Stomach (tissue), 9 donors: Measurements from ENCODE around the gene GMDS. TPM values are rescaled to one million over a fixed set of nuclear protein-coding genes. Genes with fewer than 3 reads are reported as not detected.

Experiments
- DNase-seq, 2 donors: peaks; one replicate each; pipeline versions ENCODE4 v3.0.0 to v3.0.0-alpha.2; 2013 to 2019
- H3K27ac ChIP-seq, 5 donors: fragments of 200-600 bp in 4 of 5; sonication (generic) in 4 of 5; one replicate each; pipeline ENCODE4 v1.5.1; 2013 to 2019; ENCODE audit warnings: mild to moderate bottlenecking in 1 of 5, moderate library complexity in 1 of 5
- H3K27me3 ChIP-seq, 3 donors: fragments of 200-600 bp; sonication (generic); one replicate each; pipeline ENCODE4 v1.5.1; 2017 to 2019; ENCODE audit warnings: mixed run types in 1 of 3
- H3K36me3 ChIP-seq, 4 donors: fragments of 200-600 bp; sonication (generic); 1 replicate in 3 of 4; 2 replicates in 1 of 4; pipeline ENCODE4 v1.5.1; 2016 to 2019
- H3K4me1 ChIP-seq, 4 donors: fragments of 200-600 bp; sonication (generic); one replicate each; pipeline ENCODE4 v1.5.1; 2016 to 2019
- H3K4me3 ChIP-seq, 4 donors: fragments of 200-600 bp; sonication (generic) in 3 of 4; one replicate each; pipeline ENCODE4 v1.5.1; 2016 to 2019; ENCODE audit warnings: mild to moderate bottlenecking in 1 of 4
- H3K9me3 ChIP-seq, 4 donors: fragments of 200-600 bp; sonication (generic); one replicate each; pipeline ENCODE4 v1.5.1; 2016 to 2019
- CTCF ChIP-seq, 7 experiments: fragments of 450-650 bp in 4 of 7; fragments of 200-600 bp in 3 of 7; sonication (generic) in 3 of 7; IDR thresholded peaks; one replicate each; pipeline ENCODE4 v1.5.1; 2016 to 2019; ENCODE audit warnings: antibody characterized with exemption in 7 of 7, control low read depth in 2 of 7, mild to moderate bottlenecking in 1 of 7
- EP300 ChIP-seq: sonication (generic); formaldehyde crosslinking; IDR thresholded peaks from one replicate; pipeline ENCODE4 v1.6.1; 2017; ENCODE audit warnings: antibody characterized with exemption
- POLR2A ChIP-seq, 4 donors: fragments of 450-650 bp; IDR thresholded peaks; one replicate each; pipeline ENCODE4 v1.6.1; 2016; ENCODE audit warnings: antibody characterized with exemption in 4 of 4, control low read depth in 2 of 4, mild to moderate bottlenecking in 1 of 4, moderate library complexity in 1 of 4
- POLR2AphosphoS5 ChIP-seq, 3 donors: sonication (generic); formaldehyde crosslinking; IDR thresholded peaks; one replicate each; pipeline ENCODE4 v1.6.1; 2016; ENCODE audit warnings: antibody characterized with exemption in 3 of 3
- WGBS, 5 donors: extraction: QIAGEN DNeasy Blood & Tissue Kit in 3 of 5; methylation state at CpG; one replicate each; pipeline versions ENCODE4 v1.1.5 to v1.1.7; 2013 to 2018; 5-methylcytosine and 5-hydroxymethylcytosine counted together
- intact Hi-C: fragments of 100-400 bp; cut with DNase I; formaldehyde crosslinking; loops from one replicate; pipeline ENCODE4 v1.15.1; 2023; ENCODE audit warnings: low total_unique reads
- polyA plus RNA-seq, 3 donors: library from polyadenylated mRNA; stranded (reverse); fragments of 200-250 nt; gene quantifications; one replicate each; pipeline ENCODE4 v1.2.3, GENCODE V29; 2013
- total RNA-seq, 5 donors: library from RNA; depleted of rRNA; stranded (reverse); fragments of >200 nt; gene quantifications; one replicate each; pipeline versions ENCODE4 v1.1.0 to v1.2.3, GENCODE V29; 2014 to 2016
- donor health status: healthy with polysubstance abuse.
- donor health status: Bipolar disorder and iron deficiency.
- donor health status: healthy.

Gene GMDS
- total and polyA plus RNA-seq, 8 donors = 83.7 to 262 (median 121) TPM

DNA sequence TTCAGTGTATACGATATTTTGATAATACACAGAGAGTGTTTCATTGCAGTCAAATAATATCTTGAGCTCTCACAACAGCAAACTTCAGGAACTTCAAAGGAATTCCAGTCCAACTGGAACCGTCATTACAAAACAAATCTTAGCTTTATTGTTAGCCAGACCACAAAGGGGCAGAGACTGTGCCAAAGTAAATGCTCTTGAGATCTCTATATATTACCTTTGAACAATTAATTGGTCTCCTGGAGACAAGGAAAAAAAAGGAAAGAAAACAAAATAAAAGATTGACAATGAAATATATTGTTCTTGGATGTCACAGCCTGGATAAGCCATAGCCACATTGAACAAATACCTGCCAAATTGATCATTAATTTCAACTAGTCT is 565.7 kb downstream of the GMDS start:
- Histone ChIP-seq H3K27me3 (no peaks in the 10 kb centered on the region), H3K36me3 (no peaks in the 10 kb centered on the region), H3K4me3 (no peak overlapping the region), H3K9me3 (no peaks in the 10 kb centered on the region), H3K4me1 (peaks cover 9 to 29% (median 17%) of the 10 kb centered on the region in 4 donors), H3K27ac (peak overlapping the region in 3 of 5 donors; percentile 2 to 44 (median 32))
- DNase-seq = peak in 1 of 2 donors; percentile 44
- intact Hi-C loops = no loop called here
- WGBS, 5 donors = 31 to 62% (median 48%) methylated on average over 2 of the region's 2 CpGs
- TF ChIP-seq CTCF (IDR thresholded peaks at IDR 0.05) (no peak), POLR2AphosphoS5 (IDR thresholded peaks at IDR 0.05) (peak in 1 of 3 donors; percentile 36)

DNA sequence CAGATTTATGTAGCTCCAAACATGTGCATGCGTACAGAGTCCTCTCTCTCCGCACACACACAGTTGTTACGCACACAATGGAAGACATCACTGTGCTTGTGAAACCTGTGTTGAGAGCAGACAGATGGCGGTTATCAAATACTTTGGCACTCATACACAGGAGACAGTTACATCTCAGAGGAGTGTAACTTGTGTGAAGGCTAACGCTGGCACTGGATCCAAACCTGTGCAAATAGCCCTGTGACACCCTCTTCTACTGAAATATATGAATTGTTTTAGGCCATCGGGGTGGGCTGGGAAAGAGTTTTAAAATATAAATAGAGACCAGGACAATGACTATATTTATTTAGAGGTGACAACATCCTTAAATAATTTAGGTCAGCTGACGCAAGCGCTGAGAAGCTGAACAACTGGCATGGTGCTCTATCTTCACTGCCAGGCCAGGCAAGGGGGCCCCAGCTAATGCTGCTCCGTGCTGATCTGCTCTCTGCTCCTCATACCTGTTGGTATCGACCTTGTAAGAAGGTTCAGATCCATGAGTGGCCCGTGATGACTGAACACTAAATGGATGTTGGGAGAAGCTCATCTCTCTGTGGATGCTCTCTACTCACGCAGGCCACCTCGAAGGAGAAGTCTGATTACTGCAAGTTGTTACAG is 566.2 kb downstream of the GMDS start:
- TF ChIP-seq POLR2AphosphoS5 (IDR thresholded peaks at IDR 0.05) = no peak
- no peak for TF ChIP-seq CTCF (IDR thresholded peaks at IDR 0.05)
- TF ChIP-seq EP300 = no peak
- no peak for TF ChIP-seq POLR2A (IDR thresholded peaks at IDR 0.05)
- WGBS, 5 donors = 44 to 66% (median 59%) methylated on average over 13 of the region's 13 CpGs
- H3K9me3 ChIP-seq = no peaks in the 10 kb centered on the region
- no peak overlapping the region for H3K4me3 ChIP-seq
- H3K4me1 ChIP-seq = peaks cover 9 to 29% (median 17%) of the 10 kb centered on the region in 4 donors
- intact Hi-C loops = no loop called here
- H3K27ac ChIP-seq = peak overlapping the region in 1 of 5 donors; percentile 44
- no peaks in the 10 kb centered on the region for H3K36me3 ChIP-seq
- H3K27me3 ChIP-seq = no peaks in the 10 kb centered on the region
- DNase-seq = no peak

DNA sequence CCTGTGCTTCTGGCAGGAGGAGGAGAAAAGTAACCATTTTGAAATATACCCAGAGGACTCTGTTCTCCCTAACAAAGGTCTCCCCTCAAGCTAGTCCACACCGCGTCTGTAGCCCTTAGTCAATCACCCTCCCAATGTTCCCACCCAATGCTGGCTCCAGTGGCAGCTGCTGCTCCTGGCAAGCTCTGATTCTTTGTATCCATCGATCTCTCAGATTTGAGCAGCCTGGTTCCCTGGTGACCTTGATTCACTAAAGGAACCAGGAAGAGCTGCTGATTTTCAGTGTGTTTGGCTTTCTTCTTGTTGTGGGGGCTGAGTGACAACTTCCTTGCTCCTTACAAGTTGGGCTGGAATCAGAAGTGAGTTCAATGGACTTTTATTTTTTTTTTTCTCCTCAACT is 567.2 kb downstream of the GMDS start:
- no peak for TF ChIP-seq POLR2A (IDR thresholded peaks at IDR 0.05)
- TF ChIP-seq POLR2AphosphoS5 (IDR thresholded peaks at IDR 0.05) = peak in 1 of 3 donors; percentile 9
- H3K4me3 ChIP-seq = no peak overlapping the region
- no peaks in the 10 kb centered on the region for H3K36me3 ChIP-seq
- DNase-seq = peak; percentile 38 to 46
- H3K4me1 ChIP-seq = peaks cover 9 to 29% (median 17%) of the 10 kb centered on the region in 4 donors
- H3K27ac ChIP-seq = peak overlapping the region in 1 of 5 donors; percentile 8
- intact Hi-C loops = no loop called here
- no peaks in the 10 kb centered on the region for H3K27me3 ChIP-seq
- no peaks in the 10 kb centered on the region for H3K9me3 ChIP-seq
- WGBS, 5 donors = 15 to 32% (median 20%) methylated on average over 3 of the region's 3 CpGs

GRCh38 chr6:1672379-1672778 is 573.0 kb downstream of the GMDS start:
- Histone ChIP-seq H3K4me3 (no peak overlapping the region), H3K4me1 (no peaks in the 10 kb centered on the region), H3K27me3 (no peaks in the 10 kb centered on the region), H3K36me3 (no peaks in the 10 kb centered on the region), H3K9me3 (no peaks in the 10 kb centered on the region), H3K27ac (no peak overlapping the region)
- TF ChIP-seq CTCF (IDR thresholded peaks at IDR 0.05) (no peak), POLR2AphosphoS5 (IDR thresholded peaks at IDR 0.05) (no peak), EP300 (no peak), POLR2A (IDR thresholded peaks at IDR 0.05) (no peak)
- DNase-seq = no peak
- 86 to 96% (median 88%) methylated on average over 2 of the region's 2 CpGs for WGBS, 5 donors
- intact Hi-C loops = no loop called here
